ENCODE results near the gene NAA11. TPM values are rescaled to one million over a fixed set of nuclear protein-coding genes. Genes with fewer than 3 reads are reported as not detected.
"Not testable (repeated sequence)": the region's sequence is repeated elsewhere in the genome, so short reads cannot be mapped to it uniquely, and the experiment has no call there.

NAA11 gene
- total RNA-seq, 6 experiments from 2014 or later = not detected

GRCh38 chr4:79287076-79287475 is 38.8 kb downstream of the NAA11 start:
- Histone ChIP-seq H3K27ac (no peak overlapping the region), H3K36me3 (no peaks in the 10 kb centered on the region), H3K4me3 (no peak overlapping the region), H3K9me3 (no peaks in the 10 kb centered on the region), H3K27me3 (no peaks in the 10 kb centered on the region), H3K4me1 (no peaks in the 10 kb centered on the region)
- DNase-seq (no peak), ATAC-seq (no peak)
- intact Hi-C loops (cut with DNase I) = no loop called here
- WGBS (ENCODE audit: insufficient coverage, low coverage, low lambda C conversion rate, missing lambda C conversion rate) = 54% methylated on average over 2 of the region's 2 CpGs
- TF ChIP-seq, protein P1, sequence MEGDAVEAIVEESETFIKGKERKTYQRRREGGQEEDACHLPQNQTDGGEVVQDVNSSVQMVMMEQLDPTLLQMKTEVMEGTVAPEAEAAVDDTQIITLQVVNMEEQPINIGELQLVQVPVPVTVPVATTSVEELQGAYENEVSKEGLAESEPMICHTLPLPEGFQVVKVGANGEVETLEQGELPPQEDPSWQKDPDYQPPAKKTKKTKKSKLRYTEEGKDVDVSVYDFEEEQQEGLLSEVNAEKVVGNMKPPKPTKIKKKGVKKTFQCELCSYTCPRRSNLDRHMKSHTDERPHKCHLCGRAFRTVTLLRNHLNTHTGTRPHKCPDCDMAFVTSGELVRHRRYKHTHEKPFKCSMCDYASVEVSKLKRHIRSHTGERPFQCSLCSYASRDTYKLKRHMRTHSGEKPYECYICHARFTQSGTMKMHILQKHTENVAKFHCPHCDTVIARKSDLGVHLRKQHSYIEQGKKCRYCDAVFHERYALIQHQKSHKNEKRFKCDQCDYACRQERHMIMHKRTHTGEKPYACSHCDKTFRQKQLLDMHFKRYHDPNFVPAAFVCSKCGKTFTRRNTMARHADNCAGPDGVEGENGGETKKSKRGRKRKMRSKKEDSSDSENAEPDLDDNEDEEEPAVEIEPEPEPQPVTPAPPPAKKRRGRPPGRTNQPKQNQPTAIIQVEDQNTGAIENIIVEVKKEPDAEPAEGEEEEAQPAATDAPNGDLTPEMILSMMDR (IDR thresholded peaks at IDR 0.05) = no peak
- no peak for TF ChIP-seq POLR2A (IDR thresholded peaks at IDR 0.05)

DNA sequence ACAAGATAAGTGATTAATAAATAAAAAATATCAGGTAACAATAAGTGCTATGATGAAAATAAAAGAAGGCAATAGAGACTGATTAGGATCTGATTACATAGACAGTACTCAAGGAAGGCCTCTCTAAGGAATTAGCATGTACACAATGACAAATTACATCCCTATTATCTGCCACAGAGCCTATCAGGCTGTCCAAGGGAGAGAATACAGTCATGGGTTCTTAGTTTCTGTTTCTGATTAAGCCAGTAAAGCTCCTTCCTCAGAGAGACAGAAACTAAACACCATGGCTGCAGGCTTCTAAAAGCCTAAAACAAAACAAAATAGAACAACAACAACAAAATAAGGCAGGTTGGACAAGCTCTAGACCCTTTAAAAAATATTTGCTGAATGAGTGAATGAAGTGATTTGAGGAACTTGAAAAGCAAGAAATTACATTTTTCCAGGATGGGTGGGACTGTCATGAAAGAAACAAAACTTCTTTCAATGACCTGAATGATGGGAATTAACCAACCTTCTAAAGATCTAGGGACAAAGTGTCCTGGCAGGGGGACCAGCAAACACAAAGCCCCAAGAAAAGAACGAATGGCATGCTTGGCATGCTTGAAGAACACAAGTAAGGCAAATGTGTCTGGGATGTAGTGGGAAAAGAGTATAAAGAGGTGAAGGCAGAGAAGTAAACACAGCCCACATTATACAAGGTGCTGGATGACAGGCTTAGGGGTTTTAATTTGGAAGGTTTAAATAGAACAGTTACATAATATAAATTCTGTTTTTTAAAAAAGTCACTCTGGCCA is 44.1 kb downstream of the NAA11 start:
- no peak for DNase-seq
- ATAC-seq = peak in 1 of 4 donors; percentile 29
- no peak for TF ChIP-seq POLR2A (IDR thresholded peaks at IDR 0.05)
- Histone ChIP-seq H3K4me3 (no peak overlapping the region), H3K27me3 (no peaks in the 10 kb centered on the region), H3K4me1 (no peaks in the 10 kb centered on the region), H3K27ac (no peak overlapping the region), H3K9me3 (no peaks in the 10 kb centered on the region), H3K36me3 (no peaks in the 10 kb centered on the region)
- 8% methylated on average over 1 of the region's 1 CpG for WGBS (ENCODE audit: insufficient coverage, low coverage, low lambda C conversion rate, missing lambda C conversion rate)
- intact Hi-C loops (cut with DNase I) = no loop called here

GRCh38 chr4:79277467-79277866 is 48.4 kb downstream of the NAA11 start:
- H3K36me3 ChIP-seq; DNase-seq; H3K27ac ChIP-seq; H3K9me3 ChIP-seq; H3K4me3 ChIP-seq; ATAC-seq; H3K4me1 ChIP-seq; intact Hi-C loops (cut with DNase I); H3K27me3 ChIP-seq: not testable (repeated sequence)
- WGBS (ENCODE audit: insufficient coverage, low coverage, low lambda C conversion rate, missing lambda C conversion rate) = 66% methylated on average over 7 of the region's 7 CpGs

GRCh38 chr4:79273915-79274314 is 51.9 kb downstream of the NAA11 start:
- TF ChIP-seq, protein P1 (IDR thresholded peaks at IDR 0.05) = no peak
- no peak for TF ChIP-seq POLR2A (IDR thresholded peaks at IDR 0.05)

DNA sequence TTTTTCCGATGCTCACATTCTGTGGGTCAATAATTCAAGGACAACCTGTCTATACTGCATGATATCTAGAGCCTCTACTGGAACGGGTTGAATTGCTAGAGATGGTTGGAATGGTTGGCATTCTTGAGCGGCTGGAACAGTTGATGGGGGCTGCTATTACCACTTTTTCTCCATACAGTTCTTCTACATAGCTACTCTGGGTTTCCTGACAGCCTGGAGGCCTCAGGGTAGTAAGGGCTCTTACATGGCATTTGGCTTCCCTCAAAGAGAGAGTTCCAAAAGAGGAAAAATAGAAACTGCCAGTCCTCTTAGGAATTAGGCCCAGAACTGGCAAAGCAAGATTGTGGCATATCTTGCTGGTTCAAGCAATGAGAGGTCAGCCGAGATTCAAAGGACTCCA is 53.1 kb downstream of the NAA11 start:
- H3K27ac ChIP-seq = no peak overlapping the region
- no peaks in the 10 kb centered on the region for H3K27me3 ChIP-seq
- TF ChIP-seq POLR2A (IDR thresholded peaks at IDR 0.05) = no peak
- TF ChIP-seq, protein P1 (IDR thresholded peaks at IDR 0.05) = no peak
- 53% methylated on average over 4 of the region's 4 CpGs for WGBS (ENCODE audit: insufficient coverage, low coverage, low lambda C conversion rate, missing lambda C conversion rate)
- intact Hi-C loops (cut with DNase I) = no loop called here
- H3K4me3 ChIP-seq = no peak overlapping the region
- H3K9me3 ChIP-seq = no peaks in the 10 kb centered on the region
- no peak for DNase-seq
- H3K36me3 ChIP-seq = no peaks in the 10 kb centered on the region
- ATAC-seq = no peak
- no peaks in the 10 kb centered on the region for H3K4me1 ChIP-seq

More at GRCh38 chr4:79273915-79274314, 51.9 kb downstream of the NAA11 start:
- Histone ChIP-seq H3K36me3 (no peaks in the 10 kb centered on the region), H3K9me3 (no peaks in the 10 kb centered on the region), H3K27ac (no peak overlapping the region), H3K4me1 (no peaks in the 10 kb centered on the region), H3K4me3 (no peak overlapping the region), H3K27me3 (no peaks in the 10 kb centered on the region)
- intact Hi-C loops (cut with DNase I) = no loop called here
- no peak for ATAC-seq
- DNase-seq = no peak
- WGBS (ENCODE audit: insufficient coverage, low coverage, low lambda C conversion rate, missing lambda C conversion rate) = 62% methylated on average over 1 of the region's 1 CpG

All from right lobe of liver (tissue), 6 donors.